Measurements from ENCODE around the gene RNF113B. TPM values are rescaled to one million over a fixed set of nuclear protein-coding genes. Genes with fewer than 3 reads are reported as not detected.

RNF113B gene
- total RNA-seq, 4 donors from 2014 or later = not detected

DNA sequence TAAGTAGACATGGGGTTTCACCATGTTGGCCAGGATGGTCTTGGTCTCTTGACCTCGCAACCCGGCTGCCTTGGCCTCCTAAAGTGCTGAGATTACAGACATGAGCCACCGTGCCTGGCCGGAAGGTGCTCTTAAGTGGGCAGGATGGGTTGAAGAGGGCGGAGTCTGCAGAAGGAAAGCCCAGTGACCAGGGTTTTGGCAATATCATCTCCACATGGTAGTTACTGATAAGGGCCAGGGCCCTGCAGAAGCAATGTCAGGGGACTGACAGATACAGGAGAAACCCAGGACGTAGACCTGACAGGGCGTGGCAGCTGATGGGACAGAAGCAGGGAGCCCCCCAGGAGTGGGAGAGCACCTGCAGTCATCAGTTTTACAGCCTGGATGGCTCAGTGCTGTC is 45.7 kb upstream of the RNF113B start:
- no peaks in the 10 kb centered on the region for H3K9me3 ChIP-seq
- WGBS = 94% methylated on average over 7 of the region's 7 CpGs
- H3K27me3 ChIP-seq = no peaks in the 10 kb centered on the region
- peaks cover 6% of the 10 kb centered on the region for H3K4me1 ChIP-seq
- H3K4me3 ChIP-seq = no peak overlapping the region
- DNase-seq (ENCODE audit: low spot score in 2 of 2) = no peak
- H3K36me3 ChIP-seq = no peaks in the 10 kb centered on the region
- no peak overlapping the region for H3K27ac ChIP-seq
- TF ChIP-seq EP300 (IDR thresholded peaks at IDR 0.05) (no peak), POLR2A (IDR thresholded peaks at IDR 0.05) (no peak), CTCF (IDR thresholded peaks at IDR 0.05) (no peak), POLR2AphosphoS5 (IDR thresholded peaks at IDR 0.05) (no peak)

DNA sequence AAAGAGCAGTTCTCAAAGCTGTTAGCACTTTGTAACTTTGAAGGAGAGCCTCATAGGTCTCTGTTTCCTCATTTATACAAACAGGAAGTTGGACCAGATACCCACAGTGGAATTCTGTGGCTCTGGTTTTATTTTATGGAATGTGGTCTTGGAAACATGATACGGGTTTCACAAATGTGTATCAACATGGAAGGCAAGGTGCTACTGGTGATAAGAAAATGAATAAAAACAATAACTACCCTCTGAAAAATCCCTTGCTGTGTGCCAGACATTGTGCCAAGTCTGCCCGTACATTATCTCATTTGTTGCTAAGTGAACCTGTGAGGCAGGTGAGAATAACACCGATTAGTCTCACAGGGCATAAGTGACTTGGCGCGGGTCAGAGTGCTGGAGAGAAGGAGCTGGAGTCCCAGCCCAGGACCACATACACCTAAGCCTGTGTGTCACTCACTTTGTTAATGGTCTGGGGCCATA is 45.0 kb upstream of the RNF113B start:
- 67% methylated on average over 5 of the region's 5 CpGs for WGBS
- H3K27me3 ChIP-seq = no peaks in the 10 kb centered on the region
- no peak for DNase-seq (ENCODE audit: low spot score in 2 of 2)
- H3K4me3 ChIP-seq = no peak overlapping the region
- TF ChIP-seq POLR2AphosphoS5 (IDR thresholded peaks at IDR 0.05) = no peak
- TF ChIP-seq EP300 (IDR thresholded peaks at IDR 0.05) = no peak
- no peak for TF ChIP-seq POLR2A (IDR thresholded peaks at IDR 0.05)
- no peak for TF ChIP-seq CTCF (IDR thresholded peaks at IDR 0.05)
- H3K36me3 ChIP-seq = peaks cover 4% of the 10 kb centered on the region
- no peaks in the 10 kb centered on the region for H3K9me3 ChIP-seq
- H3K4me1 ChIP-seq = peaks cover 6% of the 10 kb centered on the region
- no peak overlapping the region for H3K27ac ChIP-seq

DNA sequence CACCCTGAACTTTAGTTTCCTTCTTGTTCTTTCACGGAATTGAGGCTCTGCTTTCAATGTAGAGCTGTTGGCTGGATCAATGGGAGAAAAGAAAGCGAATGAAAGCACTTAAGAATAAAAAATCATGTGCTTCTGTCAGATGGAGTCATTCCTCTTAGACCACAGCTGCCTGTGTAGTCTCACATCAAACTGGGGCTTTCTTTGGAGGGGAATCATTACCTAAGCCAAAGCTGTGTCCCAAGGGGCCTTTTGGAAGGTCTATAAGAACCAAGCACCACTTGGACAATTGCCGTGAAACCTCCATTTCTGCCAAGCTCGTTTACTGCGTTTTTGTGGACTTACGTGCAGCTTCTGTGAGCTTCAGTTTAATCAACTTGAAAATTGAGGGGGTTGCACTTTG is 44.2 kb upstream of the RNF113B start:
- Histone ChIP-seq H3K4me1 (peaks cover 6% of the 10 kb centered on the region), H3K36me3 (peaks cover 4% of the 10 kb centered on the region), H3K9me3 (no peaks in the 10 kb centered on the region), H3K27ac (no peak overlapping the region), H3K4me3 (no peak overlapping the region), H3K27me3 (no peaks in the 10 kb centered on the region)
- 74% methylated on average over 6 of the region's 6 CpGs for WGBS
- TF ChIP-seq POLR2AphosphoS5 (IDR thresholded peaks at IDR 0.05) = no peak
- DNase-seq (ENCODE audit: low spot score in 2 of 2) = no peak

- Histone ChIP-seq H3K9me3 (no peaks in the 10 kb centered on the region), H3K27ac (no peak overlapping the region), H3K36me3 (peaks cover 4% of the 10 kb centered on the region), H3K4me1 (peaks cover 11% of the 10 kb centered on the region), H3K27me3 (no peaks in the 10 kb centered on the region), H3K4me3 (no peak overlapping the region)
- TF ChIP-seq EP300 (IDR thresholded peaks at IDR 0.05) (no peak), POLR2AphosphoS5 (IDR thresholded peaks at IDR 0.05) (no peak), POLR2A (IDR thresholded peaks at IDR 0.05) (no peak), CTCF (IDR thresholded peaks at IDR 0.05) (no peak)
- WGBS = 61% methylated on average over 4 of the region's 4 CpGs
- no peak for DNase-seq (ENCODE audit: low spot score in 2 of 2)
Observed at GRCh38 chr13:98220271-98220791, 43.3 kb upstream of the RNF113B start.

DNA sequence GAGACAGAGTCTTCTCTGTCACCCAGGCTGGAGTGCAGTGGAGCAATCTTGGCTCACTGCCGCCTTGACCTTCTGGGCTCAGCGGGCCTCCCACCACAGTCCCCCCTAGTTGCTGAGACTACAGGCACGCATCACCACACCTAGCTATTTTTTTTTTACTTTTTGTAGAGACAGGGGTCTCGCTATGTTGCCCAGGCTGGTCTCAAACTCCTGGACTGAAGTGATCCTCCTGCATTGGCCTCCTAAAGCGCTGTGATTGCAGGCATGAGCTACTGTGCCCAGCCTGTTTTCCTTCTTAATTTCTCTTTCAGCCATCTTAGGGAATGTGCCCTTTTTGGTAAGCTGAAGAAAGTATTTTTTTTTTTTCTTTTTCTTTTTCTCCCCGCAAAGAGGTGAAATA is 42.6 kb upstream of the RNF113B start:
- 94% methylated on average over 6 of the region's 6 CpGs for WGBS
- H3K9me3 ChIP-seq = no peaks in the 10 kb centered on the region
- H3K4me3 ChIP-seq = no peak overlapping the region
- DNase-seq (ENCODE audit: low spot score in 2 of 2) = no peak
- H3K27ac ChIP-seq = no peak overlapping the region
- peaks cover 4% of the 10 kb centered on the region for H3K36me3 ChIP-seq
- TF ChIP-seq POLR2AphosphoS5 (IDR thresholded peaks at IDR 0.05) (no peak), EP300 (IDR thresholded peaks at IDR 0.05) (no peak), CTCF (IDR thresholded peaks at IDR 0.05) (no peak), POLR2A (IDR thresholded peaks at IDR 0.05) (no peak)
- peaks cover 16% of the 10 kb centered on the region for H3K4me1 ChIP-seq
- H3K27me3 ChIP-seq = no peaks in the 10 kb centered on the region

GRCh38 chr13:98217597-98217996 is 40.5 kb upstream of the RNF113B start:
- no peak overlapping the region for H3K4me3 ChIP-seq
- DNase-seq (ENCODE audit: low spot score in 2 of 2) = no peak
- H3K27me3 ChIP-seq = no peaks in the 10 kb centered on the region
- TF ChIP-seq EP300 (IDR thresholded peaks at IDR 0.05) (no peak), POLR2A (IDR thresholded peaks at IDR 0.05) (no peak), POLR2AphosphoS5 (IDR thresholded peaks at IDR 0.05) (no peak), CTCF (IDR thresholded peaks at IDR 0.05) (no peak)
- no peak overlapping the region for H3K27ac ChIP-seq
- H3K36me3 ChIP-seq = peaks cover 4% of the 10 kb centered on the region
- H3K9me3 ChIP-seq = no peaks in the 10 kb centered on the region
- H3K4me1 ChIP-seq = peaks cover 26% of the 10 kb centered on the region
- WGBS = 95% methylated on average over 12 of the region's 12 CpGs

Data from suprapubic skin (tissue), 4 donors.